Tibial artery (tissue), 4 donors: ENCODE measurements around the gene FAM110A.

Experiments used
- DNase-seq, 2 donors: peaks; one replicate each; pipeline ENCODE4 v3.0.0-alpha.2; 2019
- H3K27ac ChIP-seq, 2 donors: fragments of 200-600 bp; sonication (generic) in 1 of 2; 1 replicate in 1 of 2; 2 replicates in 1 of 2; pipeline ENCODE4 v1.5.1; 2018 to 2019; ENCODE audit warnings: mild to moderate bottlenecking in 1 of 2
- H3K27me3 ChIP-seq, 2 donors: fragments of 200-600 bp; sonication (generic) in 1 of 2; one replicate each; pipeline versions ENCODE4 v1.5.1 to v1.6.0; 2016 to 2019
- H3K36me3 ChIP-seq, 3 donors: fragments of 200-600 bp; sonication (generic) in 2 of 3; one replicate each; pipeline ENCODE4 v1.5.1; 2016 to 2019; ENCODE audit warnings: mild to moderate bottlenecking in 2 of 3
- H3K4me1 ChIP-seq, 4 donors: fragments of 200-600 bp; sonication (generic) in 2 of 4; 1 replicate in 3 of 4; 2 replicates in 1 of 4; pipeline ENCODE4 v1.5.1; 2016 to 2019
- H3K4me3 ChIP-seq, 2 donors: fragments of 200-600 bp; sonication (generic) in 1 of 2; 1 replicate in 1 of 2; 2 replicates in 1 of 2; pipeline ENCODE4 v1.5.1; 2018 to 2019; ENCODE audit warnings: mild to moderate bottlenecking in 2 of 2
- H3K9me3 ChIP-seq, 3 donors: fragments of 200-600 bp; sonication (generic) in 1 of 3; one replicate each; pipeline ENCODE4 v1.5.1; 2016 to 2019
- intact Hi-C: fragments of 100-400 bp; cut with DNase I; formaldehyde crosslinking; loops from one replicate; pipeline ENCODE4 v1.15.0; 2023; ENCODE audit warnings: low total_unique reads
- TF ChIP-seq, protein P1 (sequence below), 2 experiments: fragments of 200-600 bp in 1 of 2; fragments of 450-650 bp in 1 of 2; IDR thresholded peaks; one replicate each; pipeline ENCODE4 v1.5.1; 2017 to 2019; ENCODE audit warnings: antibody characterized with exemption in 2 of 2, mild to moderate bottlenecking in 1 of 2, moderate library complexity in 1 of 2

Gene FAM110A

GRCh38 chr20:831251-831650 is 2.3 kb upstream of the FAM110A start:
- no peak for DNase-seq
- TF ChIP-seq, protein P1, sequence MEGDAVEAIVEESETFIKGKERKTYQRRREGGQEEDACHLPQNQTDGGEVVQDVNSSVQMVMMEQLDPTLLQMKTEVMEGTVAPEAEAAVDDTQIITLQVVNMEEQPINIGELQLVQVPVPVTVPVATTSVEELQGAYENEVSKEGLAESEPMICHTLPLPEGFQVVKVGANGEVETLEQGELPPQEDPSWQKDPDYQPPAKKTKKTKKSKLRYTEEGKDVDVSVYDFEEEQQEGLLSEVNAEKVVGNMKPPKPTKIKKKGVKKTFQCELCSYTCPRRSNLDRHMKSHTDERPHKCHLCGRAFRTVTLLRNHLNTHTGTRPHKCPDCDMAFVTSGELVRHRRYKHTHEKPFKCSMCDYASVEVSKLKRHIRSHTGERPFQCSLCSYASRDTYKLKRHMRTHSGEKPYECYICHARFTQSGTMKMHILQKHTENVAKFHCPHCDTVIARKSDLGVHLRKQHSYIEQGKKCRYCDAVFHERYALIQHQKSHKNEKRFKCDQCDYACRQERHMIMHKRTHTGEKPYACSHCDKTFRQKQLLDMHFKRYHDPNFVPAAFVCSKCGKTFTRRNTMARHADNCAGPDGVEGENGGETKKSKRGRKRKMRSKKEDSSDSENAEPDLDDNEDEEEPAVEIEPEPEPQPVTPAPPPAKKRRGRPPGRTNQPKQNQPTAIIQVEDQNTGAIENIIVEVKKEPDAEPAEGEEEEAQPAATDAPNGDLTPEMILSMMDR (IDR thresholded peaks at IDR 0.05) = no peak

GRCh38 chr20:831956-832355 is 1.6 kb upstream of the FAM110A start:
- TF ChIP-seq, protein P1 (IDR thresholded peaks at IDR 0.05) = no peak
- H3K4me3 ChIP-seq = no peak overlapping the region
- no peaks in the 10 kb centered on the region for H3K36me3 ChIP-seq
- intact Hi-C loops = loop anchor here (10.0 kb wide), 1 partner anchor 177 kb away; the partner anchor contains the start of gene SRXN1
- H3K27me3 ChIP-seq = no peaks in the 10 kb centered on the region
- H3K4me1 ChIP-seq = peaks cover 0 to 22% (median 14%) of the 10 kb centered on the region in 4 donors
- DNase-seq = no peak
- H3K9me3 ChIP-seq = no peaks in the 10 kb centered on the region
- no peak overlapping the region for H3K27ac ChIP-seq

More at GRCh38 chr20:831251-831650, 2.3 kb upstream of the FAM110A start:
- Histone ChIP-seq H3K9me3 (no peaks in the 10 kb centered on the region), H3K27me3 (no peaks in the 10 kb centered on the region), H3K4me3 (no peak overlapping the region), H3K4me1 (peaks cover 0 to 22% (median 14%) of the 10 kb centered on the region in 4 donors), H3K27ac (no peak overlapping the region), H3K36me3 (no peaks in the 10 kb centered on the region)
- intact Hi-C loops = loop anchor here (10.0 kb wide), 1 partner anchor 176 kb away; the partner anchor contains the start of gene SRXN1

GRCh38 chr20:833121-833449 is 430 bp upstream of the FAM110A start:
- DNase-seq = no peak
- H3K4me3 ChIP-seq = peak overlapping the region; percentile 69 to 80
- intact Hi-C loops = loop anchor here (10.0 kb wide), 1 partner anchor 178 kb away; the partner anchor contains the start of gene SRXN1
- H3K9me3 ChIP-seq = no peaks in the 10 kb centered on the region
- H3K4me1 ChIP-seq = peaks cover 0 to 22% (median 14%) of the 10 kb centered on the region in 4 donors
- peak overlapping the region; percentile 67 to 73 for H3K27ac ChIP-seq
- H3K36me3 ChIP-seq = no peaks in the 10 kb centered on the region
- TF ChIP-seq, protein P1 (IDR thresholded peaks at IDR 0.05) = no peak
- no peaks in the 10 kb centered on the region for H3K27me3 ChIP-seq

DNA sequence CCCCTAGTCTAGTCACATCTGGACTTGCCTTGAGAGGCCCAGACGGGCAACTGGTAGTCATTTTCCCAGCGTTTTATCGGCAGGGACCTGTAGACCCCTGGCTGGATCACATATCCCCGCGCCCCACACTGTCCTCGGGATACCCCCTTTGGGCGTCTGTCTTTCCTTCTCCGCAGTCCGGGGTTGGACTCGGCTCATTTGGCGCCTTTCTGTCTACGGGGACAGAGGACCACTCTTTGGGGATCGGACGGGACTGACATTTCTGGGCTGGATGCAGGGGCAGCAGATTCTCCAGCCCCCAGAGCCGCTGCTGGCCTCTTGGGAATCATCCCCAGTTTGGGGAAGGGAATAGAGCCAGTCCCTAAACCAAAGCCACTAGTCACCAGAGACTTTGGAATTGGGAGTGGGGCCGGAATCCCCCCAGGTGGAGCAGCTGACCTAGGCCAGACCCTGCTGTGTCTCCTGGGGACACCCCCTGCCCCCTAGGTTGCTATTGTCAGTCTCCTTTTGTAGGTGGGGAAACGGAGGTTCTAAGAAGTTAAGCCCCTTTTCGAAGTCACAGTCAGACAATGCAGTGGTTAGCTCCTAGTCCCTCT is 734 bp downstream of the FAM110A start:
- no peak for DNase-seq
- peak overlapping the region; percentile 69 to 80 for H3K4me3 ChIP-seq
- TF ChIP-seq, protein P1 (IDR thresholded peaks at IDR 0.05) = no peak
- no peaks in the 10 kb centered on the region for H3K9me3 ChIP-seq
- H3K36me3 ChIP-seq = no peaks in the 10 kb centered on the region
- no peaks in the 10 kb centered on the region for H3K27me3 ChIP-seq
- peaks cover 0 to 22% (median 14%) of the 10 kb centered on the region in 4 donors for H3K4me1 ChIP-seq
- intact Hi-C loops = loop anchor here (10.0 kb wide), 1 partner anchor 179 kb away; the partner anchor contains the start of gene SRXN1
- peak overlapping the region; percentile 67 to 73 for H3K27ac ChIP-seq

DNA sequence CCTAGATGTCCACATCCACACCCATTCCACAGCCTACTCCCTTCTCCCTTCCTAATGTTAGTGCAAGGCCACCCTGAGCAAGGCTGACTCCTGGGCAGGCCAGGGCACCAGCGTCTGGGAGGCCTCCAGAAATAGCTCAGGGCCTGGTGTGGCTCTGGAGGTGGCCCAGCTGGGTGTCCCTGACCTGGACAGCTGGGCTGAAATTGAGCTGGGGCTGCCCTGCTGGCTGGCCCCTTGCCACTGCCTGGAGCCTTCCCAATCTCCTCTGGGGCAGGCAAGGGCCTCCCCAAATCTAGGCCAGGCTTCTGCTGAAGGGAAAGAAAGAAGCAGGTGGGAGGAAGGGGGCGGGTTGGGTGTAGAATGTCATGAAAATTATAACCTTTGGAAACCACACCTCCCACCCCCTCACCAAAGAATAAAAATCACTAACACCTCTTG is 2.1 kb downstream of the FAM110A start:
- peaks cover 0 to 2% of the 10 kb centered on the region in 2 donors for H3K27me3 ChIP-seq
- H3K9me3 ChIP-seq = no peaks in the 10 kb centered on the region
- TF ChIP-seq, protein P1 (IDR thresholded peaks at IDR 0.05) = no peak
- peaks cover 0 to 23% (median 14%) of the 10 kb centered on the region in 4 donors for H3K4me1 ChIP-seq
- H3K4me3 ChIP-seq = no peak overlapping the region
- H3K36me3 ChIP-seq = no peaks in the 10 kb centered on the region
- intact Hi-C loops = loop anchor here (10.0 kb wide), 1 partner anchor 181 kb away; the partner anchor contains the start of gene SRXN1
- no peak overlapping the region for H3K27ac ChIP-seq
- DNase-seq = no peak
